Karpas-422 (cell line): ENCODE data around the gene TUFT1. TPM values are rescaled to one million over a fixed set of nuclear protein-coding genes. Genes with fewer than 3 reads are reported as not detected.
A peak's percentile ranks its signal among the peaks of the same experiment; 100 is the strongest.

Experiments
- DNase-seq: peaks from one replicate; pipeline ENCODE4 v3.0.0-alpha.2; 2015
- H2AFZ ChIP-seq: fragments of 200-600 bp; sonication (generic); 2 replicates; pipeline ENCODE4 v1.6.1; 2014; ENCODE audit warnings: antibody characterized with exemption, low read length, mixed read lengths
- H3K27ac ChIP-seq: fragments of 200-600 bp; sonication (generic); 2 replicates; pipeline ENCODE4 v1.5.1; 2014; ENCODE audit warnings: mild to moderate bottlenecking, low read length, moderate library complexity
- H3K27me3 ChIP-seq: fragments of 200-600 bp; sonication (generic); 2 replicates; pipeline ENCODE4 v1.6.1; 2014; ENCODE audit warnings: low read length, mixed read lengths
- H3K36me3 ChIP-seq: fragments of 200-600 bp; sonication (generic); 2 replicates; pipeline ENCODE4 v1.6.1; 2014; ENCODE audit warnings: low read length, mixed read lengths; ENCODE audit not compliant: insufficient read depth
- H3K4me1 ChIP-seq: fragments of 200-600 bp; sonication (generic); 2 replicates; pipeline ENCODE4 v1.6.1; 2014; ENCODE audit warnings: mild to moderate bottlenecking, low read length, mixed read lengths
- H3K4me2 ChIP-seq: fragments of 200-600 bp; sonication (generic); 2 replicates; pipeline ENCODE4 v1.6.1; 2014; ENCODE audit warnings: low read length, low read depth, mild to moderate bottlenecking; ENCODE audit not compliant: poor library complexity, severe bottlenecking
- H3K4me3 ChIP-seq: fragments of 200-600 bp; sonication (generic); 2 replicates; pipeline ENCODE4 v1.5.1; 2014; ENCODE audit warnings: mild to moderate bottlenecking, antibody characterized with exemption, low read length, mixed read lengths
- H3K79me2 ChIP-seq: fragments of 200-600 bp; sonication (generic); 2 replicates; pipeline ENCODE4 v1.6.1; 2014; ENCODE audit warnings: mild to moderate bottlenecking, low read length, mixed read lengths
- H3K9ac ChIP-seq: fragments of 200-600 bp; sonication (generic); 2 replicates; pipeline ENCODE4 v1.6.0; 2014; ENCODE audit warnings: low read length
- H3K9me2 ChIP-seq: fragments of 200-600 bp; sonication (generic), shearing (Covaris generic); replicated peaks from 2 replicates; pipeline ENCODE4 v1.6.0; 2014; ENCODE audit warnings: mild to moderate bottlenecking, low read length, moderate library complexity; ENCODE audit not compliant: insufficient read depth
- H3K9me3 ChIP-seq: fragments of 300-700, 200-600 bp; sonication (generic); 2 replicates; pipeline ENCODE4 v1.6.1; 2014; ENCODE audit warnings: low read length, mixed read lengths
- H4K20me1 ChIP-seq: fragments of 200-600 bp; sonication (generic); 2 replicates; pipeline ENCODE4 v1.6.1; 2014; ENCODE audit warnings: mild to moderate bottlenecking, antibody characterized with exemption, low read length, low read depth; ENCODE audit not compliant: insufficient read depth
- total RNA-seq: library from RNA; depleted of rRNA; stranded (reverse); fragments of >200 nt; shearing (Covaris generic); gene quantifications from 2 replicates; pipeline ENCODE4 v1.2.3, GENCODE V29; 2014; ENCODE audit warnings: low replicate concordance

The TUFT1 gene
- total RNA-seq, 1 experiment from 2014 or later: not detected

GRCh38 chr1:151501474-151501873 lies 38.6 kb upstream of the TUFT1 start:
- H3K9ac ChIP-seq: no peak overlapping the region
- no peak overlapping the region for H3K4me2 ChIP-seq
- H3K27ac ChIP-seq: no peak overlapping the region
- H2AFZ ChIP-seq: no peak overlapping the region
- H3K27me3 ChIP-seq: no peaks in the 10 kb centered on the region
- H3K9me3 ChIP-seq: no peaks in the 10 kb centered on the region
- H3K9me2 ChIP-seq: no peaks in the 10 kb centered on the region
- H3K79me2 ChIP-seq: no peaks in the 10 kb centered on the region
- no peaks in the 10 kb centered on the region for H3K4me1 ChIP-seq
- no peaks in the 10 kb centered on the region for H3K36me3 ChIP-seq
- no peak for DNase-seq
- no peaks in the 10 kb centered on the region for H4K20me1 ChIP-seq
- H3K4me3 ChIP-seq: no peak overlapping the region

GRCh38 chr1:151502035-151502700 lies 37.9 kb upstream of the TUFT1 start:
- no peak for DNase-seq
- Histone ChIP-seq H2AFZ (no peak overlapping the region; the same call in 1 of the 2 replicates), H3K27me3 (no peaks in the 10 kb centered on the region), H3K36me3 (no peaks in the 10 kb centered on the region), H3K79me2 (no peaks in the 10 kb centered on the region), H4K20me1 (no peaks in the 10 kb centered on the region), H3K27ac (no peak overlapping the region), H3K9me2 (no peaks in the 10 kb centered on the region), H3K9me3 (no peaks in the 10 kb centered on the region), H3K4me1 (no peaks in the 10 kb centered on the region), H3K9ac (no peak overlapping the region), H3K4me3 (no peak overlapping the region), H3K4me2 (no peak overlapping the region)

GRCh38 chr1:151502859-151503780 lies 37.0 kb upstream of the TUFT1 start:
- Histone ChIP-seq H3K4me1 (no peaks in the 10 kb centered on the region), H2AFZ (no peak overlapping the region; the same call in 1 of the 2 replicates)

DNA sequence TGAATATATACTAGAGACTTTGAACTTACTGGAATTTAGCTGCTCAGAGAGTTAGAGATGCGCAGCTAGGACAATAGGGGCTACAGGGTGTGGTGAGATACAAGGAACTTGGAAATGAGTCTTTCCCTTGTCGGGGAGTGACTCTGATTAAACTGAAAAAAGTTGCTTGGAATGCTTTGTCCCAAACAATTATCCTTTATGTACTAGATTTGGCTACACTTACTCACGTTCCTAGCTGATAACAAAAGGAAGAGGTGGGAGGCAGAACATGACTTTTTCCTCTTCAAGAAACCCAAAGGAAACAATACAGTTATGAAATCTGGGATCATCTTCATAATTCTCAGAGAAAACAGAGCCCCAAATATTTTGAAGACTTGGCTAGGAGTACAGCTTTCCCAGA lies 35.9 kb upstream of the TUFT1 start:
- Histone ChIP-seq H3K9ac (no peak overlapping the region), H3K4me3 (no peak overlapping the region), H3K36me3 (no peaks in the 10 kb centered on the region), H2AFZ (no peak overlapping the region), H3K9me2 (no peaks in the 10 kb centered on the region), H4K20me1 (no peaks in the 10 kb centered on the region), H3K4me1 (no peaks in the 10 kb centered on the region), H3K4me2 (no peak overlapping the region), H3K27ac (no peak overlapping the region), H3K79me2 (no peaks in the 10 kb centered on the region), H3K27me3 (no peaks in the 10 kb centered on the region), H3K9me3 (no peaks in the 10 kb centered on the region)
- no peak for DNase-seq

More at GRCh38 chr1:151502859-151503780, 37.0 kb upstream of the TUFT1 start:
- Histone ChIP-seq H3K79me2 (no peaks in the 10 kb centered on the region), H3K27ac (no peak overlapping the region), H3K9ac (no peak overlapping the region), H3K4me2 (no peak overlapping the region), H3K36me3 (no peaks in the 10 kb centered on the region), H3K9me2 (no peaks in the 10 kb centered on the region), H4K20me1 (no peaks in the 10 kb centered on the region), H3K9me3 (no peaks in the 10 kb centered on the region), H3K27me3 (no peaks in the 10 kb centered on the region), H3K4me3 (no peak overlapping the region)
- DNase-seq: no peak

DNA sequence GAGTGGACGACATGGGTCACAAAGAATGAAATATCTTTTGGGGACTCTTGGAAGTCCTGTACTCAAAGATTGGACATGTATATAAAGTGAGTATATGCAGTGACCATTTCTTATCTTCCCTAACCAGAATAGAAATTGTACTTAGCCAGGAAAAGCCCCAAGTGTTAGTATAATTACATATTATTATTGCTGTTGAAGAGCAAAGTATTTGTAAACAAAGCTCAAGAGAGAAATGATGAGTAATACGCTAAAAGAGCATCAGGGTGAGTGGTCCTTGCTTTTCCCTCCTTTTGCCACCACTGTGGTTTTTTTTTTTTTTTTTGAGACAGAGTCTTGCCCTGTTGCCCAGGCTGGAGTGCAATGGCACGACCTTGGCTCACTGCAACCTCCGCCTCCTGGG lies 35.4 kb upstream of the TUFT1 start:
- H3K27ac ChIP-seq: no peak overlapping the region
- no peaks in the 10 kb centered on the region for H3K4me1 ChIP-seq
- no peaks in the 10 kb centered on the region for H4K20me1 ChIP-seq
- H3K27me3 ChIP-seq: no peaks in the 10 kb centered on the region
- DNase-seq: peak; percentile 7
- H3K79me2 ChIP-seq: no peaks in the 10 kb centered on the region
- no peak overlapping the region for H3K4me2 ChIP-seq
- no peaks in the 10 kb centered on the region for H3K9me3 ChIP-seq
- H3K9me2 ChIP-seq: no peaks in the 10 kb centered on the region
- no peak overlapping the region for H3K9ac ChIP-seq
- H2AFZ ChIP-seq: no peak overlapping the region
- H3K36me3 ChIP-seq: no peaks in the 10 kb centered on the region
- H3K4me3 ChIP-seq: no peak overlapping the region

- Histone ChIP-seq H3K79me2 (no peaks in the 10 kb centered on the region), H3K4me1 (peaks cover 21% of the 10 kb centered on the region), H3K9me2 (no peaks in the 10 kb centered on the region), H3K9me3 (no peaks in the 10 kb centered on the region), H4K20me1 (no peaks in the 10 kb centered on the region), H3K9ac (no peak overlapping the region), H3K4me3 (no peak overlapping the region), H3K27ac (no peak overlapping the region), H3K4me2 (no peak overlapping the region), H3K36me3 (no peaks in the 10 kb centered on the region), H3K27me3 (no peaks in the 10 kb centered on the region), H2AFZ (no peak overlapping the region)
- peak; percentile 37 for DNase-seq
Observed at GRCh38 chr1:151508833-151509232, 31.3 kb upstream of the TUFT1 start.

GRCh38 chr1:151509350-151510019 lies 30.6 kb upstream of the TUFT1 start:
- no peaks in the 10 kb centered on the region for H3K79me2 ChIP-seq
- no peaks in the 10 kb centered on the region for H3K27me3 ChIP-seq
- H3K9me3 ChIP-seq: no peaks in the 10 kb centered on the region
- H3K9me2 ChIP-seq: no peaks in the 10 kb centered on the region
- H3K9ac ChIP-seq: no peak overlapping the region
- H3K4me1 ChIP-seq: peaks cover 21% of the 10 kb centered on the region
- H3K4me3 ChIP-seq: no peak overlapping the region
- no peaks in the 10 kb centered on the region for H4K20me1 ChIP-seq
- H3K36me3 ChIP-seq: no peaks in the 10 kb centered on the region
- no peak overlapping the region for H3K4me2 ChIP-seq
- H3K27ac ChIP-seq: no peak overlapping the region
- no peak overlapping the region for H2AFZ ChIP-seq
- DNase-seq: peak; percentile 12

DNA sequence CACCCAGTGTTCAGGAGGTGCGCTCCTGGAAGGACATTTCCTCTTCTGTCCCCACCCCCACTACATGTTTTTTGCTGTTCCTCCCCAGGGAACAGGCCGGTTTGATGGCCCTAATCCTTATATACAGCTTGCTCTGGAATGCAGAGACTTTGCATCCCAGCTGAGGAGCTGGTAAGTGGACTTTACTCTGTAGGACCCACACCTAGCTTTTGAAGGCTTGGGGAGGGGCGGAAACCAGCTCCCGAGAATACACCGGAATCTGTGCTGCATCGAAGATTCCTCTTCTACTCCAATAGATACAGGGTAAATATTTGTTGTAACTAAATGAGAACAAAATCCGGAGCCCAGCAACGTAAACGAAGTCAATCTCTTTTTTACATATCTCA lies 30.1 kb upstream of the TUFT1 start:
- no peaks in the 10 kb centered on the region for H3K9me2 ChIP-seq
- no peak overlapping the region for H3K27ac ChIP-seq
- no peak overlapping the region for H3K9ac ChIP-seq
- H3K9me3 ChIP-seq: no peaks in the 10 kb centered on the region
- H3K4me2 ChIP-seq: peak overlapping the region; percentile 98
- no peaks in the 10 kb centered on the region for H3K36me3 ChIP-seq
- H3K4me3 ChIP-seq: 0 out of 2 replicates have a peak overlapping the region, but pooled peaks have one; percentile 78
- peak; percentile 24 for DNase-seq
- H3K79me2 ChIP-seq: no peaks in the 10 kb centered on the region
- peaks cover 21% of the 10 kb centered on the region for H3K4me1 ChIP-seq
- no peak overlapping the region for H2AFZ ChIP-seq
- no peaks in the 10 kb centered on the region for H4K20me1 ChIP-seq
- H3K27me3 ChIP-seq: no peaks in the 10 kb centered on the region
